Measurements from ENCODE around the gene TSPAN13. TPM values are rescaled to one million over a fixed set of nuclear protein-coding genes. Genes with fewer than 3 reads are reported as not detected.

Gene TSPAN13
- total and polyA plus RNA-seq, 2 of the 4 experiments (the other 2 are of a cell fraction): 3.0 to 5.0 TPM

DNA sequence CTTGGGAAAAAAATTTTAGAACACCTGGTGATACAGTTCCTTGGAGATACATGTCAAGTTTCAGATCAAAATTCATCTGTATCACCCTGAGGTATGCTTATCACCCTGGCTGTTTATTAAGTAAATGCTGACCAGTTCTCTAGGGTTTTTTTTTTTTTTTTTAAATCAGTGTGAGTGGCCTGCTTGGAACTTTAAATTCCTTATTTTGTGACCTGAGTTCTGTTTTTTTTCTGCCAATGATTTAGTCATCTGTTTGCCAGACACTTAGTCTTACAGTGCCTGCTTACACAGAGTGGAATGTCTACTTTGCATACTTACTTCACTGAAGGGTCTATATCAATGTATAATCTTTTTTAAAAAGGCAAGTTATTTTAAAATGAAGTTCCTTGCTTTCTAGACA, 1.8 kb downstream of the TSPAN13 start:
- ATAC-seq (ENCODE audit: low read depth) (no peak; the same call in 1 of the 2 replicates), DNase-seq (peak; percentile 36)
- no peak overlapping the region for H3K14ac ChIP-seq (replicated peaks; ENCODE audit: low read depth, low read length)
- H2BK20ac ChIP-seq (ENCODE audit: low read depth, low read length): no peak overlapping the region
- no peak overlapping the region for H3K4me3 ChIP-seq (ENCODE audit: insufficient read depth, low read depth, low read length)
- no peak overlapping the region for H2BK120ac ChIP-seq (ENCODE audit: low read depth, low read length)
- no peak overlapping the region for H2AK9ac ChIP-seq (replicated peaks; ENCODE audit: low read depth, low read length, poor library complexity)
- H3K36me3 ChIP-seq (ENCODE audit: control insufficient read depth, insufficient read depth, low read length): no peaks in the 10 kb centered on the region
- no peak overlapping the region for H3K4ac ChIP-seq (ENCODE audit: low read depth, low read length)
- dilution Hi-C loops (cut with HindIII; ENCODE audit: low sequenced_read_pairs, unreplicated experiment) (no loop called here), in situ Hi-C loops (cut with MboI; ENCODE audit: low sequenced_read_pairs) (no loop called here), intact Hi-C loops (cut with micrococcal nuclease) (no loop called here)
- no peaks in the 10 kb centered on the region for H4K20me1 ChIP-seq (ENCODE audit: insufficient read depth, low read length)
- no peak overlapping the region for H3K18ac ChIP-seq (ENCODE audit: low read depth, low read length)
- TF ChIP-seq MAFK (IDR thresholded peaks at IDR 0.05; ENCODE audit: low read depth, low read length) (no peak), BHLHE40 (IDR thresholded peaks at IDR 0.05; ENCODE audit: low read depth, low read length) (no peak)
- H3K56ac ChIP-seq (ENCODE audit: extremely low read depth, insufficient read depth, low read length): no peak overlapping the region
- no peaks in the 10 kb centered on the region for H3K9me3 ChIP-seq (ENCODE audit: control insufficient read depth, insufficient read depth, low read length)
- H3K4me1 ChIP-seq (ENCODE audit: control insufficient read depth, insufficient read depth, low read length): no peaks in the 10 kb centered on the region
- H3K9ac ChIP-seq (ENCODE audit: low read depth, low read length): no peak overlapping the region
- H2BK5ac ChIP-seq (ENCODE audit: low read depth, low read length, poor library complexity, severe bottlenecking): no peak overlapping the region
- no peak overlapping the region for H4K5ac ChIP-seq (ENCODE audit: low read depth, low read length)
- H3K4me2 ChIP-seq (ENCODE audit: low read depth, low read length): no peak overlapping the region
- H2BK15ac ChIP-seq (ENCODE audit: low read depth, low read length): no peak overlapping the region
- no peak overlapping the region for H4K8ac ChIP-seq (ENCODE audit: low read depth in 2 of 2, low read length in 2 of 2)
- ChIA-PET POLR2A (ENCODE audit: unreplicated experiment) (no interaction called here), CTCF (interaction anchor here (1.5 kb wide), 1 partner anchor 11 kb away, joined by 3 read pairs; no protein-coding TSS in a partner anchor)
- no peak overlapping the region for H3K27ac ChIP-seq (ENCODE audit: insufficient read depth, low read length)
- BruUV-seq (replicated peaks): no TSS peak
- H3K79me1 ChIP-seq (ENCODE audit: low read depth in 1 of 2, low read length in 2 of 2): no peaks in the 10 kb centered on the region
- H3K9me1 ChIP-seq (ENCODE audit: insufficient read depth, low read length): no peaks in the 10 kb centered on the region
- H2AFZ ChIP-seq (replicated peaks; ENCODE audit: low read length, poor library complexity): no peak overlapping the region
- no peak overlapping the region for H2AK5ac ChIP-seq (ENCODE audit: low read depth, low read length)
- H3K23ac ChIP-seq (ENCODE audit: low read depth, low read length): no peak overlapping the region
- no peaks in the 10 kb centered on the region for H3K27me3 ChIP-seq (ENCODE audit: control insufficient read depth, insufficient read depth, low read length)
- H4K91ac ChIP-seq (ENCODE audit: insufficient read depth, low read depth, low read length): no peak overlapping the region
